Gastrocnemius medialis (tissue), 4 donors: Measurements from ENCODE around the gene KLHL25.

Experiments used
- CTCF ChIP-seq, 5 experiments: fragments of 450-650 bp in 3 of 5; fragments of 200-600 bp in 2 of 5; sonication (generic) in 2 of 5; IDR thresholded peaks in 4 of 5; conservative IDR thresholded peaks in 1 of 5; 1 replicate in 4 of 5; 2 replicates in 1 of 5; pipeline ENCODE4 v1.5.1; 2016 to 2019; ENCODE audit warnings: antibody characterized with exemption in 5 of 5, mild to moderate bottlenecking in 3 of 5, moderate library complexity in 3 of 5
- POLR2A ChIP-seq, 2 donors: fragments of 450-650 bp; IDR thresholded peaks; one replicate each; pipeline ENCODE4 v1.6.1; 2017; ENCODE audit warnings: antibody characterized with exemption in 2 of 2, mild to moderate bottlenecking in 2 of 2, moderate library complexity in 2 of 2

- no peak for TF ChIP-seq CTCF (IDR thresholded peaks at IDR 0.05 in 4 of 5, conservative IDR thresholded peaks at IDR 0.05 in 1 of 5)
- no peak for TF ChIP-seq POLR2A (IDR thresholded peaks at IDR 0.05)
Measured at GRCh38 chr15:85752124-85752475, 42.6 kb downstream of the KLHL25 start.
